PFSK-1 (cell line): ENCODE data around the gene CUEDC2.

Source experiments
- FOXP2 ChIP-seq: optimal IDR thresholded peaks from 2 replicates; pipeline ENCODE3; 2011; ENCODE audit warnings: borderline replicate concordance, control low read depth, inconsistent platforms; ENCODE audit not compliant: insufficient read depth; ENCODE audit errors: extremely low read length, extremely low read depth
- POLR2AphosphoS5 ChIP-seq: IDR thresholded peaks from 2 replicates; pipeline ENCODE4 v1.6.1; 2012; ENCODE audit warnings: low read depth, mild to moderate bottlenecking, control low read depth, low read length, moderate library complexity
- SIN3A ChIP-seq: IDR thresholded peaks from 2 replicates; pipeline ENCODE4 v1.6.1; 2012; ENCODE audit warnings: mild to moderate bottlenecking, low read length, moderate library complexity, borderline replicate concordance; ENCODE audit not compliant: insufficient read depth
- TAF1 ChIP-seq: IDR thresholded peaks from 2 replicates; pipeline ENCODE4 v1.6.1; 2012; ENCODE audit warnings: low read length, control low read depth, borderline replicate concordance; ENCODE audit not compliant: insufficient read depth
- TF ChIP-seq, protein P1 (sequence below), 2 experiments: IDR thresholded peaks; 2 replicates each; pipeline versions ENCODE4 v1.6.1 to v1.8.0; 2011 to 2012; ENCODE audit warnings: low read depth in 2 of 2, low read length in 2 of 2, control low read depth in 1 of 2, inconsistent platforms in 1 of 2, mild to moderate bottlenecking in 1 of 2, moderate library complexity in 1 of 2; ENCODE audit not compliant: insufficient read depth in 1 of 2

The CUEDC2 gene

DNA sequence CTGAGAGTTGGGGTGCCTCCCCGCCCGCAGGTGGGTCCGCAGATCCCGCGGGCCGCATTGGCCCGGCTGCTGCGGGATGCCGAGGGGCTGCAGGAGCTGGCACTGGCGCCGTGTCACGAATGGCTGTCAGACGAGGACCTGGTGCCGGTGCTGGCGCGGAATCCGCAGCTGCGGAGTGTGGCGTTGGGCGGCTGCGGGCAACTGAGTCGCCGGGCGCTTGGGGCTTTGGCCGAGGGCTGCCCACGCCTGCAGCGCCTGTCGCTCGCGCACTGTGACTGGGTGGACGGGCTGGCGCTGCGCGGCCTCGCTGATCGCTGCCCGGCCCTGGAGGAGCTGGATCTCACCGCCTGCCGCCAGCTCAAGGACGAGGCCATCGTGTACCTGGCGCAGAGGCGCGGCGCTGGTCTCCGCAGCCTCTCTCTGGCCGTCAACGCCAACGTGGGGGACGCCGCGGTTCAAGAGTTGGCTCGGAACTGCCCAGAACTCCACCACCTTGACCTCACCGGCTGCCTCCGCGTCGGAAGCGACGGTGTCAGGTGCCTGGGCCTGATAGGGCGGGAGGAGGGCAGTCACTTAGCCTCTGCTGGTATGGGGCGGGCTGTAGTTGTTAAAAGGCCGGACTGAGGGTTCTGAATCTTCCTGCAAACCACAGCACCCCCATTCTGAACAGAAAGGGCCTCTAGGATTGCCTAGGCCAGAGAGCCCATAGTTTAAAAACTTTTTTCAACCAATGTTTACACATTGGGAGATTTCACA, 10.4 kb downstream of the CUEDC2 start:
- TF ChIP-seq TAF1 (no peak), FOXP2 (peak; percentile 35), SIN3A (no peak), POLR2AphosphoS5 (no peak)
- TF ChIP-seq, protein P1, sequence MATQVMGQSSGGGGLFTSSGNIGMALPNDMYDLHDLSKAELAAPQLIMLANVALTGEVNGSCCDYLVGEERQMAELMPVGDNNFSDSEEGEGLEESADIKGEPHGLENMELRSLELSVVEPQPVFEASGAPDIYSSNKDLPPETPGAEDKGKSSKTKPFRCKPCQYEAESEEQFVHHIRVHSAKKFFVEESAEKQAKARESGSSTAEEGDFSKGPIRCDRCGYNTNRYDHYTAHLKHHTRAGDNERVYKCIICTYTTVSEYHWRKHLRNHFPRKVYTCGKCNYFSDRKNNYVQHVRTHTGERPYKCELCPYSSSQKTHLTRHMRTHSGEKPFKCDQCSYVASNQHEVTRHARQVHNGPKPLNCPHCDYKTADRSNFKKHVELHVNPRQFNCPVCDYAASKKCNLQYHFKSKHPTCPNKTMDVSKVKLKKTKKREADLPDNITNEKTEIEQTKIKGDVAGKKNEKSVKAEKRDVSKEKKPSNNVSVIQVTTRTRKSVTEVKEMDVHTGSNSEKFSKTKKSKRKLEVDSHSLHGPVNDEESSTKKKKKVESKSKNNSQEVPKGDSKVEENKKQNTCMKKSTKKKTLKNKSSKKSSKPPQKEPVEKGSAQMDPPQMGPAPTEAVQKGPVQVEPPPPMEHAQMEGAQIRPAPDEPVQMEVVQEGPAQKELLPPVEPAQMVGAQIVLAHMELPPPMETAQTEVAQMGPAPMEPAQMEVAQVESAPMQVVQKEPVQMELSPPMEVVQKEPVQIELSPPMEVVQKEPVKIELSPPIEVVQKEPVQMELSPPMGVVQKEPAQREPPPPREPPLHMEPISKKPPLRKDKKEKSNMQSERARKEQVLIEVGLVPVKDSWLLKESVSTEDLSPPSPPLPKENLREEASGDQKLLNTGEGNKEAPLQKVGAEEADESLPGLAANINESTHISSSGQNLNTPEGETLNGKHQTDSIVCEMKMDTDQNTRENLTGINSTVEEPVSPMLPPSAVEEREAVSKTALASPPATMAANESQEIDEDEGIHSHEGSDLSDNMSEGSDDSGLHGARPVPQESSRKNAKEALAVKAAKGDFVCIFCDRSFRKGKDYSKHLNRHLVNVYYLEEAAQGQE (IDR thresholded peaks at IDR 0.05; ENCODE audit: insufficient read depth in 1 of 2, low read depth in 2 of 2, low read length in 2 of 2) = no peak

DNA sequence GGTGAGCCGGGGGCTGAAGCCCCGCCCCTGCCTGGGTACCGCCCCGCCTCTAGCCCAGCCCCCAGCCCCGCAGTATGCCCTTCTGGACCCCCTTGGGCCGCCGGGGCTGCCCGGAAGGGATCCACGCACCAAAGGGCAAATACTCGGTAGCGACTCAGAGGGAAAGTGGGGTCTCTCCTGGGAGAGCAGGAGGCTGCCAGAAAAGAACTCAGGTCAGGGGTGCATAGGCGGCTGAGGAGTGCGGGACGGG, 10.9 kb downstream of the CUEDC2 start:
- no peak for TF ChIP-seq TAF1
- TF ChIP-seq FOXP2 = no peak
- no peak for TF ChIP-seq SIN3A
- TF ChIP-seq, protein P1 (IDR thresholded peaks at IDR 0.05; ENCODE audit: insufficient read depth in 1 of 2, low read depth in 2 of 2, low read length in 2 of 2) = no peak
- no peak for TF ChIP-seq POLR2AphosphoS5

DNA sequence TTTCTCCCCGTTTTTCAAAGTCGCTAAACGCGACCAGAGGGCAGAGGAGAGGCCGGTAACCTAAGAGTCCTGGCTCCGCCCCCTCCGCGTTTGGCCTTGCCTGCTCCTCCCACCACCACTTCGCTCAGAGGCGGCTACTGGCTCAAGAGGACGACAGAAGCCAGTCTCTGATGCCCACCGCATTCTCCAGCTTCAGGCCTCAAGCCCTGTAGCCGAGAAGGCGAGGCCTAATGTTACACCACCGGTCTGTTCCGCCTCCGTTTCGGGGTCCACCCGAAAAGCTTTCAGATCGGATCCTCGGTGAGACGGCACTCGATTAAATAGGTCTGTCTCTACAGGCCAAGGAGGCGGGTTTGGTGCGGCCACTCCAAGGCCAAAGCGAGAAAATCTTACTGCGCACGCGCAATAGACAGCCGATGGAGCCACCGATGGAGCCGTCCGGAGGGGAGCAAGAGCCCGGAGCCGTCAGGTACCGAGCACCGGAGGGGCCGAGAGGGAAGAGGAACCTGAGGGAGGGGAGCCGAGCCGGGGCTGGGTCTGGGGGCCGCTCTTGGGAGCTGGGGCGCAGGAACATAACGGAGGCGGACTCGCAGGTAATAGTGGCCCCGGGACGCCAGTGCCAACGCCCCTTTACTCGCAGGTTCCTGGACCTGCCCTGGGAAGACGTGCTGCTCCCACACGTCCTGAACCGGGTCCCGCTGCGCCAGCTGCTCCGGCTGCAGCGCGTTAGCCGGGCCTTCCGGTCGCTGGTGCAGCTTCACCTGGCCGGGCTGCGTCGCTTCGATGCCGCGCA, 11.5 kb downstream of the CUEDC2 start, which contains the start of gene FBXL15:
Gene FBXL15, plus strand, starts transcription at position 123 of the 793 bp plus-strand sequence. Its CDS starts 294 bp downstream, at position 417.
- TF ChIP-seq POLR2AphosphoS5 (peak; percentile 61; the same call in 1 of the 2 replicates), SIN3A (no peak), TAF1 (peak; percentile 78; the same call in 1 of the 2 replicates), FOXP2 (peak; percentile 60)
- TF ChIP-seq, protein P1 (IDR thresholded peaks at IDR 0.05; ENCODE audit: insufficient read depth in 1 of 2, low read depth in 2 of 2, low read length in 2 of 2) = peak; percentile 31 to 49; a peak in 2 of 4 replicates

DNA sequence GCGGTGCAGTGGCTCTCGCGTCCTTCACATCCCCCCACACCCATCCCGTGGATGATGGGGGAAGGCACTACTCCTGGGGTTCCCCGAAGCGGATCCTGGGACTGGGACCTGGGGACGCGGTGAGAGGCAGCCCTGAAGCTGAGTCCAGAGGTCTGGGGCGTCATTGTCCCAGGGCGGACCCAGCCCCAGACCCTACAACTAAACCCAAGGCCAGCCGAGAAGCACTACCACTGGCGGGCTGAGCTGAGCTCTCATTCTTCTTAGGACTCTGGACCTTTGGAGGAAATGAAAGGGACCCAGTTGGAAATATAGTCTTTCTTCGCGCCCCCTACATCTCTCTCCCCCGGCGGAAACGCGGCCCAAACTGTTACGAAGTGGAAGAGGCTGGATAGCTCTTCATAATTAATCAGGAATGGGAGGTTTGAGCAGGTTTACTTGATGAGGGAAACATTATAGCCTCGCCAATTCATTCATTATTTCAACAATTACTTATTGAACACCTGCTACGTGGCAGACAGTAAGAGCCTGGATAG, 12.1 kb downstream of the CUEDC2 start:
- TF ChIP-seq, protein P1 (IDR thresholded peaks at IDR 0.05; ENCODE audit: insufficient read depth in 1 of 2, low read depth in 2 of 2, low read length in 2 of 2) = peak in 1 of 2 experiments; percentile 78; a peak in 2 of 4 replicates
- no peak for TF ChIP-seq TAF1
